GM21529 (cell line): ENCODE results near the gene DDX42.

Experiments
- ATAC-seq: cut with Tn5 transposase; IDR thresholded peaks from one replicate; pipeline ENCODE4 v1.9.1; 2021; ENCODE audit not compliant: unreplicated experiment

Gene DDX42, protein sequence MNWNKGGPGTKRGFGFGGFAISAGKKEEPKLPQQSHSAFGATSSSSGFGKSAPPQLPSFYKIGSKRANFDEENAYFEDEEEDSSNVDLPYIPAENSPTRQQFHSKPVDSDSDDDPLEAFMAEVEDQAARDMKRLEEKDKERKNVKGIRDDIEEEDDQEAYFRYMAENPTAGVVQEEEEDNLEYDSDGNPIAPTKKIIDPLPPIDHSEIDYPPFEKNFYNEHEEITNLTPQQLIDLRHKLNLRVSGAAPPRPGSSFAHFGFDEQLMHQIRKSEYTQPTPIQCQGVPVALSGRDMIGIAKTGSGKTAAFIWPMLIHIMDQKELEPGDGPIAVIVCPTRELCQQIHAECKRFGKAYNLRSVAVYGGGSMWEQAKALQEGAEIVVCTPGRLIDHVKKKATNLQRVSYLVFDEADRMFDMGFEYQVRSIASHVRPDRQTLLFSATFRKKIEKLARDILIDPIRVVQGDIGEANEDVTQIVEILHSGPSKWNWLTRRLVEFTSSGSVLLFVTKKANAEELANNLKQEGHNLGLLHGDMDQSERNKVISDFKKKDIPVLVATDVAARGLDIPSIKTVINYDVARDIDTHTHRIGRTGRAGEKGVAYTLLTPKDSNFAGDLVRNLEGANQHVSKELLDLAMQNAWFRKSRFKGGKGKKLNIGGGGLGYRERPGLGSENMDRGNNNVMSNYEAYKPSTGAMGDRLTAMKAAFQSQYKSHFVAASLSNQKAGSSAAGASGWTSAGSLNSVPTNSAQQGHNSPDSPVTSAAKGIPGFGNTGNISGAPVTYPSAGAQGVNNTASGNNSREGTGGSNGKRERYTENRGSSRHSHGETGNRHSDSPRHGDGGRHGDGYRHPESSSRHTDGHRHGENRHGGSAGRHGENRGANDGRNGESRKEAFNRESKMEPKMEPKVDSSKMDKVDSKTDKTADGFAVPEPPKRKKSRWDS

DNA sequence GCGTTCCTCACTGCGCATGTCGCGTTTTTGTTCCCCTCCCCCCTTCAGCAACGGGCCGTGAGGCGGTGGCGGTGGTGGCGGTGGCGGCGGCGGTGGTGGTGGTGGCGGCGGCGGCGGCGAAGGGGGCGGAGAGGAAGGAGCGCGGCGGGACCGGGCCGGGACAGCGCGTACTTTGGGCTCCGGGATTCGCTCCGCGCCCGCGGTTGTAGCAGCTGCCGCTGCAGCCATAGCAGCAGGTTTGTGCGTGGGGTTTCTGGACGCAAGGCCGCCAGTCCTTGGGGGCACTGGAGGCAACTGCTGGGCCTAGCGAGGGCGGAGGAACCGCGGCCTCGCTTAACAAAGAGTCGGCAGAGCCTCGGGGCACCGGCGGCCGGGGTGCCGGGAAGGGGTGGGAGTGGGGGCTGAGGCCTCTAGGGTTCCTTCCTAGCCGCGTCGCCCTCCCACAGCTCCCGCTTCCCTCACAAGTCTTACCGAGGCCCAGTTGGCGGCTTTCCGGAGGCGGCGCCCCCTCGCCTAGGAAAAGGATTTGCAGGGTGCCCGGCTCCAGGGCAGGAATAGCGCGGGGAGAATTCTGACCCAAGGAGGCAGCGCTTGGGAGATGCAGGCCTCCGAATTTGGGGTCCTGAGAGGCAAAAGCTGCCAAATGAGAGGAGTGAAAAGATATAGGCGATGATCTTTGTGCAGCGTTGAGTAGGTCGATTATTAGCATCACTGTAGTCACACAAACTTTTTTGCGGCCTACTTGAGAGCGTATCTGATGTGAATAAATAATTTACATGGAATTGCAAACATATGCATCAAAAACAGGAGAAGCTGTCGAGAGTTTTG is at the start of gene DDX42:
Gene DDX42 (plus strand): TSS at position 30 of the 828 bp plus-strand sequence. CDS start 12,880 bp downstream, outside the sequence.
- peak; percentile 4 for ATAC-seq

DNA sequence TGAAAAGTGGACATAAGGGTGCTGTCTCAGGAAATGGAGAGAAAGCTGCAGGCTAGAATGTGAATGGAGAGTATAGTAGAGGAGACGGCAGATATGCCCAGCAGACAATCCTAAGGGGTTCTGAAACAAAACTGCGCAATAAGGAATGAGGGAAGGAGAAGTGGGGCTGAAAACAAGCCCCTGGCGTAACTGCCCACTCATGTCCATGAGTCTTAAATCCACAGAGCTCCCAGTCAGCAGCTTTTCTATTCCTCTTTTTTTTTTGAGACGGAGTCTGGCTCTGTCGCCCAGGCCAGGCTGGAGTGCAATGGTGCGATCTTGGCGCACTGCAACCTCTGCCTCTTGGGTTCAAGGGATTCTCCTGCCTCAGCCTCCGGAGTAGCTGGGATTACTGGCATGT is 38.3 kb upstream of the DDX42 start:
- ATAC-seq = no peak

DNA sequence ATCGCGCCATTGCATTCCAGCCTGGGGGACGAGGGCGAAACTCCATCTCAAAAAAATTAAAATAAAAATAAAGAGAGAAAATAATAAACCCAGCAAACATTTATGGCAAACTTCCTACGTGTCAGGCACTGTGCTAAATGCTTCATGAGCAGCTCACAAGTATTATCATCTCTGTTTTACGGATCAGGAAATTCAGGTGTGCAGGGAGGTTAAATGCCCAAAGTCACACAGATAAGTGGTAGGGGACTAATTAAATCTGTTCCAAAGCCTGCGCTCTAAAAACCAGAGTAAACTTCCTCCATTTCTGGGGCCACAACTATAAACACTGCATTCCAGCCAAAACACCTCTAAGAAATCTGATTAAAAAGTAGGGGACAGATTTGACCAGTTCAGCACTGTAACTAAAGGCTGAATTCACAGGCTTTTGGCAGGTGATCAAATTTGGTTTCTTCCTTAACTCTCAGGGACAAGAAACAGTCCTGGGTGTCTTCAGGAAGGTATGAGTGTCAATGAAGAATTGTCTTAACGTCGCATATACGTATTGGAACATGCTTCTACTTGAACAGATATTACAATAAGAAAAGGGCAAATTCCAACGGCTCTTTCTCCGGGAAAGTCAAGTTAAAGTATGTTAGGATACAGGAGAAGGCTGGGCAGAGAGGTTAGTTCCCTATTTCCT is 33.4 kb upstream of the DDX42 start:
- ATAC-seq = no peak

DNA sequence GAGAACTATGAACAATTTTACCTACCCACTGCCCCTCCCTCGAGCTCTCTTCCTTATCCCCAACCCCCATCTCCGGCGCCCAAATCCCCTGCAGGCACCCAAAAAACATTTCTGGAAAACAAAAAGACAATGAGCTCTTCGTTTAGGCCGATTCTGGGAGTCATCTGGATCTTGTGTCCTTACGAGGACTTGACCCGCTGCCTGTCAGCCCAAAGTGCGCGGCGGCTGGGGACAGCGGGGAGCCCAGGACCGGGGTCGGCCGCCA is 32.9 kb upstream of the DDX42 start:
- ATAC-seq = peak; percentile 23

DNA sequence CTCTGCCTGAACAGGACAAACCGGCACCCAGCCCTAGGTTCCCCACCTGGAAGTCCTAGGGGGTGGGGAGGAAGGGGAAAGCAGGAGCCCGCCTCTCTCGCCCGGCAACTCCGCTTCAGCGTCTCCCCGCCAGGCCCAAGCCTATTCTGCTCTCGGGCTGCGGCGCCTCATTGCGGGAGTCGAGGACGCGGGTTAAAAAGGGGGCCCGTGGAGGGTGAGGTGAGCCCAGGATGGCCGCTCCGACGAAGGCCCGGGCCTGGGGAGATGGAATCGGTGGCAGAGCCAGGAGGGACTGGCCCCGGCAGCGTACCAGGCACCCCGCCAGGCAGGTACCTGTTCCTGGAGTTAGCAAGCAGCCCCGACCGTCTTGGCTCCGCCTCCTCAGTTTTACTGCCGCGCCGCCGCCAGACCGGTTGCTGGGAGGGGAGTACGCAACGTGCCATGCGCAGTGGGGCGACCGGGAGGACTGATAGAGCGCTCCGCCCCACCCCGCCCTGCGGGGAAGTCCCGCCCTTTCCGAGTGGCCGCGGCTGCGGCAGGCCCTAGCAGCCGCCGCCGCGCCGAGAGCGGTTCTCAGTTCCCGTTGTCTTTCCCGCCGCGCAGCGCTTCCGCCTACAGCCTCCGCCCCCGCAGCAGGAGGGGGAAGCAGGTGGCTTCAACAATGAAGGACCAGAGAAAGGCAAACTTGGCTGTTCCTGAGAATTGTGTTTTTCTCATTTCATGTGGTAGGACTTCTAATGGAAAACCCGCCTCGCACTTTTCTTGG is 32.4 kb upstream of the DDX42 start, which contains the start of gene STRADA:
Gene STRADA (minus strand): TSS at position 392 of the 766 bp plus-strand sequence. CDS start 13,430 bp downstream, outside the sequence.
- peak; percentile 87 for ATAC-seq

DNA sequence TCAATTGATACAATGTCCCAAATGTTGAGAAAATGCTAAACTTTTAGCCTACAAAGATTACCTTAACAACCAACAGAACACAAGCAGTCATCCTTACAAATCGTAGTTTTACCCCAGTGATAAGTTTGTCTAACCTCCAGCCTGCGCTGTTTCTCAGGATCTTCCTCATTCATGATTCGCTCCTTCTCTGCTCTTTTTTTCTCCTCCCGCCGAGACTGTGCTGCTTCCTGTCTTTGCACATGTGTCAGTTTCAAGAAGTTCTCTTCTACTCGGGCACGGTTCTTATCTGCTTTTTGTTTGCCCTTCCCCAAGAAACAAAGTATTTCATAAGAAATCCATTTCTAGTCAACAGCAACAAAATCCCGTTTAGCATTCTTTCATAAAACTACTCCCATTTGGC is 22.2 kb upstream of the DDX42 start:
- no peak for ATAC-seq

DNA sequence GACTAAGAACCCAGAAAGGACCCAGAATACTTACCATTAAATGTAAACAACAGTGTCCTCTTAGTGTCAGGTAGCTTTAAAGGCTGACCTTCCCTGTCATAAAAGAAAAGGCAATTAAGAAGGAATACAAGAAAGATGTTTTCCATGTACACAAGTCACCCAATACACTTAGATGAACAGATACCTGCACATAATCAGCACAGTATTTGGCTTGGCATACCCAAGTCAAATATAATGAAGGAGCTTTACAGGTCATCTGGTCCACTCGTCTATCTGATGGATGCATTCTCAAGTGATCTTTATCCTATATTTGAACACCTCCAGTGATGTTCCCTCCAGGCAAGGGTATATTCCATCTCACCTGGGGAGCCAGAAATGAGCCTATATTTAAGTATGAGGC is 21.3 kb upstream of the DDX42 start:
- ATAC-seq = no peak

DNA sequence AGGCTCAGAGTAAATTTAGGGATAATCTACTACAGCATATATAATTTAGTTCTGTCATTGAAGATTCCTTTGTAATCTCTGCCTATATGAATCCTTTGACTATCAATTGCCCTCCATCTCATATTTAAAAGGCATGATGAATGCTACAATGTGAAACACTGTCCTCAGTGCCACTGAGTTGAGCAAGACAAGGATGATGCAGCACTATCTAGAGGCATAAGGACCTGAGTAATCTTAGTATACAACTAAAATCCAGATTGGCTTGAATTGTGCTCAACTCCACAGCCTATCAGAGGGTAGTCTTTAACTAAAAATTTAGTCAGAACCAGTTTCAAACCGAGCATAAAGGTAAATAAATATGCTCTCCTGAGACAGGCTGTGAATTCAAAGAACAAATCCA is 20.8 kb upstream of the DDX42 start:
- no peak for ATAC-seq

DNA sequence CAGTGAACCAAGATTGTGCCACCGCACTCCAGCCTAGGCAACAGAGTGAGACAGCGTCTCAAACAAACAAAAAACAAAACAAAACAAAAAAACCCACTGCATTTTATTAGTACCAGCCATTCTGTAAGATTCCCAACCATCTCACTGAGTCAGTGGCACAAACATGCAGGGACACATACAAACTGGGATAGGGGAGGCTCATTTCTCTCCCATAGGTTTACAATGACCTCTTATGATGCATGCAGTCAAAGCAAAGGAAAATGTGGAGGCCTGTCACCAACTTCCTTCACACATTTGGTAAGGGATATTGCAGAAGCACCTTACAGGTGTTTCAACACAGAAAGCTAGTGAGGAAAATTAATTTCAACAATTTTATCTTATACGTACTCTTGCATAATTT is 19.9 kb upstream of the DDX42 start:
- no peak for ATAC-seq

DNA sequence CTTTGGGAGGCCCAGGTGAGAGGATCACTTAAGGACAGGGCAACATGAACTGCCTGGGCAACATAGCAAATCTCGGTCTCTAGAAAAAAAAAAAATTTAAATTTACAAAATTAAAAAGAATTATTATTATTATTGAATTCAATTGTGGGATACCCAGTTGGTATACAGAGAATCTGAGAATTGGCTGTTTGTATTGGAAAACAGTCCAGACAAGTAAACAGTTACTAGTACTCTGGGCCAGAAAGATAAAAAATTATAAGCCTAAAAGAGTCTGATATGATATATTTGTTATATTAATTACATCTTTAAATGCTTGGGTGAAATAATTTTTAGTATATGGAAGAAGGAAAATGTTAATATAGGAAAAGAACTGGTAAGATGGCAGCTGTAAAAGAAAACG is 15.5 kb upstream of the DDX42 start:
- no peak for ATAC-seq

DNA sequence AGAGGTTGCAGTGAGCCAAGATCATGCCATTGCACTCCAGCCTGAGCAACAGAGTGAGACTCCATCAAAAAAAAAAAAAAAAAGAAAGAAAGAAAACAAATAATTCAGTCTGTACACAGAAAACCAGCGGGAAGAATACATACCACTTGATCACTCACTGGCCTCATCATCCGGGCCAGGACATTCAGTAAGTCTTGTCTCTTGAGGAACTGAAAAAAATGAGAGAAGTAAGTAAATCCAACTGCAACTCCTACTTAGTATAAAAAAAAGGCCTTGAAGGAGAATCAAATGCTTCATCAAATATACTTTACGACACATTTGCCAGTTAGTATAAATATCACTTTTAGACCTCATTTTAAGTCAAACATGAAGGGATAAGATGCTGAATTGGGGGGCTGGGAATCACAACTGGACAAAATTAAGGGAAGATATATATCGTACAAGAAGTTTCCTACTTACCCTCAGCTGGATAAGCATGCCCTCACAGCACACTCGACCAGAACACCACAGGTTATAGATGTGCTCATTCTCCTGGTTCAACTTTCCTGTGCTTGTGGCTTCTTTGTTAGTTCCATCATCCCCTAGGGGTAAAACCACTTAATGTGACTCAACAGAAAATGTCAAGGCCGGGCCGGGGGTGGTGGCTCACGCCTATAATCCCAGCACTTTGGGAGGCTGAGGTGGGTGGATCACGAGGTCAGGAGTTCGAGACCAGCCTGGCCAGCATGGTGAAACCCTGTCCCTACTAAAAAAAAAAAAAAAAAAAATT is 13.0 kb upstream of the DDX42 start:
- ATAC-seq = no peak

DNA sequence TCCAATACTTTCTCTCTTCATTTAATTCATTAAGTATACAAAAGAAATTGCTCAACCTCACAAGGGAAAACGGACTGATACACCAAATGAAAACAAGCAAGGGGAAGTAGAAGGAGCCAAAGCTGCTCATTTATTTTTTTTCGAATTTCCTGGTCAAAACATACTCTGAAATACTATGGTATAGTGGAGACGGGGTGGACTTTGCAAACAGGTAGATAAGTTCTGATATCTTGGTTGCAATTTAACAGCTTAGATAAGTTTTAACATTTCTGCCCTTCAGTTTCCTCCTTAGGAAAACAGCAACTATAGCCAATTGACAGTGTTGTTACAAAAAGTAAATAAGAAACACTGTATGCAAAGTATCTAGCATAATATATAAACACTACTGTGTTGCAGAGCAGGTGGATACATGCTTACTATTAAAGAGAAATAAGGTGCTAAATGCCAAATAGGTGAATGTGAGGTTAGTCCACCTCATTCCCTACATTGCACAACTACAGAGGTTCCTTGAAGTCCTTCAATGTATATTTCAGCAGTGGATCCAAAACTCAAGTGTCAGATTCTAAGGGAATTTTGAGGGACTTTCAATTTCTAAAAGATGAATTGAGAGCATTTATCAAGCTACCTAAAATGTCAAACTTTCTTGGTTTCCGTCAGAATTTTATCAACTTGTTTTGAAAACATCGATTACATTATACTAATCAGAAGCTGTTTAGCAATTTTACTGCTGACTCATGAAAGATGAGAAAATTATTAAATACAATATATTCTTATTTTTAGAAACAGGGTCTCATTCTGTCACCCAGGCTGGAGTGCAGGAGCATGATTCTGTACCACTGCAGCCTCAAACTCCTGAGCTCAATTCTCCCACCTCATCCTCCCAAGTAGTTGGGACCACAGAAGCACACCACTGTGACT is 11.6 kb upstream of the DDX42 start:
- no peak for ATAC-seq

DNA sequence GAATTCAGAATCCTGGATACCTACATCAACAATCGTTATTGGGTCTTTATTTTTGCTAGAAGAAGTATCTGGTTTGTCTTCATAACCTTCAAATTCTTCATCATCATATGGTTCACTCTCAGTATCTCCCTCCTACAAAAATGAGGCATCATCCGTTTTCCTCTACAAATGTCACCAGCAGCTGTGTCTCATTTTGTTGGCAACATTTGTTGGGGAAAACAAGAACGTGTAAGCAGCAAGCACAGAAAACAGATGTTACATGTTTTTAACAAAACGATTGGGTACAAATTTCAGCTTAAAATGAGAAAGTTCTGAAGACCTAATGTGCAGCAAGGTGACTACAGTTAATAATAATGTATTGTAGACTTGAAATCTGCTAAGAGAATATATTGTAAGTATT is 9.3 kb upstream of the DDX42 start:
- no peak for ATAC-seq

DNA sequence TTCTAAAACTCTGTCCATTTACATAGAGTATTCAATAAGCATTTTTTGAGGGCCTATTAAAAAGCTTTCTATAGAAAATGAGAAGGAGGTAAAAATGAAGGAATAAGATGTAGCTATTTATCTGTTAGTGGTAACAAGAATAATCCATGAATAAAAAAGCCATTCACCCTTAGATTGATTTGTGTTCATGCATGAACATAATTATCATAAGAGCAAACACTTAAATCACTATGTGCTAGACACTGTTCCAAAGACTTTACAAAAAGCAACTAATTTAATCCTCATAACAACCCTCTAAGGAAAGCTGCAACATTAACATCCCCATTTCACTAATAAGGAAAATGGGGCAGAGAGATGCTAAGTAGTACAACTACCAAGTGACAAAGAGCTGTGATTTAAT is 7.2 kb upstream of the DDX42 start:
- no peak for ATAC-seq

DNA sequence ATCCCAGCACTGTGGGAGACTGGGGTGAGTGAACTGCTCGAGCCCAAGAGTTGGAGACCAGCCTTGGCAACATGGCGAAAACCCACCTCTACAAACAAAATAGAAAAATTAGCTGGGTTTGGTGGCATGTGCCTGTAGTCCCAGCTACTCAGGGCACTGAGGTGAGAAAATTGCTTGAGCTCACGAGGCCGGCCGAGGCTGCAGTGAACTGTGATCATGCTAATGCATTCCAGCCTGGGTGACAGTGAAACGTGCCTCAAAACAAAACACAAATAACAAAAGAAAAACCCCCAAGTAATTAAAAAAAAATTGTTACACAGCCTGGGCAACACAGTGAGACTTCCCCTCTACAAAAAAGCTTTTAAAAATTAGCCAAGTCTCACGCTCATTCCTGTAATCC is 5.5 kb upstream of the DDX42 start:
- no peak for ATAC-seq

DNA sequence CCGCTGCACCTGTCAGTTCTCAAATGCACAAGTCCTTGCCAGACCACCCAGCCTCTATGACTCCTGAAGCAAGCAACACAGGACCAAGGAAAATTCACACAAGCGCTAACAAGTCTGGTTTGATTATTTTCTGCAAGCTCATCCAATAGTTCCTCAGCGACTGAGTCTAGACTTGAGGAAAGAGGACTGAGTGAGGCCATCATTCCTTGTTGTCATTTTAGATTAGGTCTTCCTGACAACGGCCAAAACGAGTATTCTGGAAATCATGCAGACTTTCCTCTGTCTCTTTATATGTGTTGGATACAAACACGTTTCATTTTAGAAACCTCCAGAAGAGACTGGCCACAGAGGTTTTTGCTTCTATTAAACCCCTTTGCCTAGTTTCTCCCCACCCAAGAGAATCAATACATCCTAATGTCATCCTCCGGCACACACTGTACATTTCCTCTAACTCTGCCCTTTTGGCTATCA is 1.1 kb upstream of the DDX42 start:
- ATAC-seq = no peak

DNA sequence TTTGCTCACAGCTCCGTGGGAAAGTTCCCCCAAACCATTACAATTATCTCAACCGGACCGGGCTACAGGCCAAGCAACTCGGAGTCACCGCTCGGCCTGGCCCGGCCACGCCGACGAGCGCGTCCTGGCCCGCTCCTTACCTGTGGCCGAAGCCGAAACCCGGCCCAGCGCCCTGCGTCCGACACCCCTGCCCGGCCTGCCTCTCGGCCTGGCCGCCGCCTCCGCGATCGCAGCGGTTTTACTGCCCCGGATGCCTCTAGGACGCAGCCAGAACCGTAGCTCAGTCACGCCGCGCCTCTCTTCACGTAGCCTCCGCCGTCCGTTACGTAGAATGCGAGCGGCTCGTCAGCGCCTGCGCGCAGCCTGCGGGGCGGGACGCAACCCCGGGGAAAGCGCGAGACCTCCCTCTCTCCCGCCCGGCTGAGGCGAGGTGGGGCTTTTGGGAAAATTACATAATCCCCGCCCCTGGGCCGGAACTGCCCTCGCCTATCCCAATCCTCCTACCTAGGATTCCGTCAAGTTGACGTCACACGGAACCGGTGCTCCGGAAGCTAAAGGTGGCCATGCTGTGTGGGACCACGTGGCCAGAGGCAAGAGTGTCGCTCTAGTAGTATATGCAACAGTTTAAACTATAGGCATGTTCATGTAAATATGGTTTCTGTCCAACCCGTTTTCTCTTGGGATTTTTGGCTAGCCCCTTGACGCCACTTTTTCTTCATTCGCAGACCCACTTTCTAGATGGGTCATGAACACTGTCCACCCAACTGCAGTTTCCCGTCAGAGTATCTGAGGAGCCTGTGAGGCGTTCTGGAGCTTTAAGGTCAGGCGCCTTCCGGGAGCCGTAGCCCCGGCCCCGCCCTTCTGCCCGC is 464 bp upstream of the DDX42 start, which contains the start of gene CCDC47:
Gene CCDC47 (minus strand): TSS at position 326 of the 869 bp plus-strand sequence. CDS start 7,422 bp downstream, outside the sequence.
- peak; percentile 86 for ATAC-seq
